ENCODE results near the gene LRP5.

The LRP5 gene

DNA sequence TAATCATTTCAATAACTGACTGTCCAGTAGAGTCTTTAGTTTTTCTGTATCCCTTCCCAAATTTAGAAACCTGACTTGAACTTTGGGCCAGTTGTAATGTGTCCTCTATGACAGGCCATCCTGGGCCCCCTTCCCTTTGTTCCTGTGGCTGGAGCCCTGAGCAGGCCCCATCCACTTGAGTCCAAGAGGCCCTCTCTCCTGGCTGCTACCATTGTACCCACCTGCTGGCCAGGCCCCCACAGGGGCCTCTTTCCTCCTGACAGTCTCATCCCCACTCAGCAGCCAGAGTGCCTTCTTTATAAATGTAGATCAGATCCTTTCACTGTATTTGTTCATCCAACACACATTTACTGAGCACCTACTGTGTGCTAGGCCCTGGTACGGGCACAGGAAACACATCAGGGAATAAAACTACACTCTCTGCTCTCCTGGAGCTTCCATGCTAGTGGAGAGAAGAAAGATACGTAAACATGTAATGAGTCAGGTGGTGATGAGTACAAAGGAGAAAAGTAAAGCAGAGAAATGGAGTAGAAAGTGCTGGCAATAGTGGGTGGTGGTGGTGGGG lies 2.7 kb upstream of the LRP5 start:
- DNase-seq (ENCODE audit: low spot score), result no peak

GRCh38 chr11:68311160-68312116 lies 953 bp upstream of the LRP5 start:
- DNase-seq (ENCODE audit: low spot score), result no peak

- peak; percentile 11 for DNase-seq (ENCODE audit: low spot score)
Observed at GRCh38 chr11:68312780-68313573, 586 bp downstream of the LRP5 start.

- peak; percentile 56 for DNase-seq (ENCODE audit: low spot score)
Observed at GRCh38 chr11:68313574-68314202, 1.3 kb downstream of the LRP5 start.

DNA sequence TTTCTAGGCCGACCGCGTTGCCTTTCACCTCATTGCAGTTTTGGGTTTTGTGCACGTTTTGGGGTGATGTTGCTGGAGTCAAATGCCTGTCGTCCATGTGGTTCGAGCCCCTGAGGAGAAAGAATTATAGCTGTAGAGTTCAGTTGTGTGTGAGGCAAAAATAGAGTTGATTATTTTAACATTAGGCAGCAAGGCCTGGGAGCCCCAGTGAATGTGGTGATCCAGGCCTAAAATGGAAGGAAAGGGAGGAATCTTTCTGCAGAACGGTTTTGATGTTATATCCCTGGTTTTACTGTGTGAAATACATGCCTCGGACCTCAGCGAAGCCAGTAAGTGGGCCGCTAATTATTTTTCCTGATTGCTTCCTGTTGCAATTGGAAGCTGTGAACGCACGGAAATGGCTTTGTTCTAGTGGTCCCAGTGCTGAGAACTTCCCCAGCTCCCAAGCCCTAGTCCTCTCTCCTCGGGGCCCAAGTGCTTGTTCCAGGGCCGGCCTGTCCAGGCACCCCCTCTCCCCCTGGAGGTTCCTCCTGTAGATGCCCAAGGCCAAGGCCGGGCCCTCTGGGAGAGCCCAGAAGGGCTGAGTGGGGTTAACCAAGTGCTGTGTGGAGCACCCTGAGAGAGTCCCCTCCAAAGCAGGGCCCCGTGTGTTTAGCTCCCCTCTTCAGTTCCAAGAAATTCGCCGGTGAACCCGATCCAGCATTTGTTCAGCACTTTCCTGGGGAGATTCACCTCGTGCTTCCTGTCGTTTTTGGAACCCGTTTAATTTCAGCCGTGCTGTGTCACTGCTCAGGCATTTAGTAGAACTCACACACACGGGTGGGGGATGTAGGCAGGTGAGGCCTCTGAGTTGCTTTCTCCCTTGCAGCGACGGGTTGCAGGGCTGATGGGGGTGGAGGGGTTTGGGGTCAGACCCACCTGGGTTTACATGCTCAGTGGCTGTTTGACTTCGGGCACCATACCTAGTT lies 2.1 kb downstream of the LRP5 start:
- DNase-seq (ENCODE audit: low spot score), result peak; percentile 71

DNA sequence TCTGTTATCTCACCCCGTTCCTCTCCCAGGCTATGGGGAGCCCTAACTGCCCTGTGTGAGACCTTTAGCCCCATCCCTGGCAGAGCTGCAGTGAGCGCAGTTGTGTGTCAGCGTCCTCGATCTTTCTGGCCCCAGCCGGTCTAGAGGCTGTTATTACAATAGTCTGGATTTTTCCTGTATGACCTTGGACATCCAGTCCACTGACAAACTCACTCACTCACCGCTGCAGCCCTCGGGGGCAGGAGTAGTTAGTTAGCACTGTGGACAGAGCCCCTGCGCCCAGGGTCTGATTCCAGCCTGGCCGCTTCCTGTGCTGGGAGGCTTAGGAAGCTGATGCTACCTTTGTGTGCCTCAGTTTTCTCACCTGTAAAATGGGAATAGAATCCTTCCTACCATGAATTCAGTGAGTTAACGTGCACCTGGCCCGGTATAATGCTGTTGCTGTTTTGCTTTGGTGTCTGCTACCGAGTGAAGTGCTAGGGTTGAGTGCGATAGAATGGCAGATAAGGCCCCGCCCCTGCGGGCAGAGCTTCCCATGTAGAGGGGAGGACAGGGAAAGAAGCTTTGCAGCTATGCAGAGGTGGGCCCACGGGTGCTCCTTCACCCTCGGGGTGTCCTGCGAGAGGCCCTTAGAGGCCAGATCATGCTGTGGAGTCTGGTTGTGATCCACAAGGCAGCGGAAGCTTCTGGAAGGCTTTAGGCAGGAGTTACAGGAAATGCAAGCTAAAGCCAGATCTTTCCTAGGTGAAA lies 3.0 kb downstream of the LRP5 start:
- DNase-seq (ENCODE audit: low spot score), result peak; percentile 75

DNA sequence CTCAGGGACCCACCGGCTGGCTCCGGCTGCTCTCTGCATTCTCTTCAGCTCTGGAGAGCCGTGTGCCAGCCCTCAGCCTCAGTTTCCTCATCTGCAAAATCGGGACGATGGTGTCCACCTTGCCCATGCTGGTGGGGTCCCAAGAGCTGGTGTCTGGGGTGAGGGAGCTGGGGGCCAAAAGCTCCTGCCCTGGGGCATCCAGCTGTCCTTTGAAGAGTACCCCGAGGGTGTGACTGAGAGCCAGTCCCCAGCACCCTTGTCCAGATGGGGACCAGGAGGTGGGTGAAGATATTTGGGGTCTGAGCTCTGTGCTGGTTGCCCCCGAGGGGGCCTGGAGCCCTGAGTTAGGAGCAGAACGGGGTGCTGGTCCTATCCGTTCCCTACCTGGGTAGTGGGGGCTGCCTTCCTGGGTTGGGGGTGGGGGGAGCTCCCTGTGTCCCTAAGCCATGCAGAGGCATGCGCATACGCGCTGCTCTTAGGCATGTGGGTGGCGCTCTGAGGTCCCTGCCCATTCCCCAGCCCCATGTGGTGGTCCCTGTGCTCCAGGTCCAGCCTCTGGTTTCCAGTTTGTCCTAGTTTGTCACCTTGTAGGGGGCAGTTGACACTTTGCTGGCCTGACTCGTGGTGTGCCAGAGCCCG lies 4.9 kb downstream of the LRP5 start:
- DNase-seq (ENCODE audit: low spot score), result no peak

GRCh38 chr11:68321293-68322051 lies 9.1 kb downstream of the LRP5 start:
- DNase-seq (ENCODE audit: low spot score), result no peak

DNA sequence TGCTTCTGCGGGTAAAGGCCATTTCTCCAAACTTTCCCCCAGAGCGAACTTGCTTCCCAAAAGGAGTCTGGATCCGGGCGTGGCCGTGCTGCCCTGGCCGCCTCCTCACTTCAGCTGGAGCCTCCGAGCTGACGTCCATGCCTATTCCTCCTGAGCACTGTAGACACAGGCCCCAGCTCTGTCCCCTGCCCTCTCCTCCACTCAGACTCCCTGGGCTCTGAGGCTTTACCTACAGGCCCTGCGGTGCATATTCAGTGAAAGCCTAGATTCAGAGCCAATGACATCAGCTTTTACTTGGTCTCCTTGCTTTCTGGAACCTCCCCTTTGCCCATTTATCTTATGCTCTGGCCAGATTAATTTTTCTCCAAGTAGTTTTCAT lies 9.7 kb downstream of the LRP5 start:
- DNase-seq (ENCODE audit: low spot score), result no peak

DNA sequence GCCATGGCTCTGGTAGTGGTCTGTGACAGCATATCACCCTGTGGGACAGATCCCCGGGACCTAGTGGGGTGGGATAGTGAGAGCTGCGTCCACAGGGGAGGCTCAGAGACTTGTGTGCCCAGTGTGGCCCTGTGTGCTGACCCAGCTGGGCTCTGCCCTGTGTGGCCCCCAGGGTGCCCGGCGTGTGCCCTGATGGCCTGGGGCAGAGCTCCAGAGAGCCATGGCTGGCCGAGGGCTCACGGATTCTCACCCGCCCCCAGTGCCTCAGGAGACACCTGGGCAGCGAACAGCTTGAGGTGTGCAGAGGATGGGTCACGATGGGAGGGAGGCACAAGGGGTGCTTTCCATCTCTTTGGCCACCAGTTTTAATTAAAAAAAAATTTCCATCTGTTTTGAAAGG lies 11.8 kb downstream of the LRP5 start:
- no peak for DNase-seq (ENCODE audit: low spot score)

GRCh38 chr11:68324695-68325094 lies 12.3 kb downstream of the LRP5 start:
- DNase-seq (ENCODE audit: low spot score), result no peak

- no peak for DNase-seq (ENCODE audit: low spot score)
Observed at GRCh38 chr11:68325183-68325906, 13.0 kb downstream of the LRP5 start.

- no peak for DNase-seq (ENCODE audit: low spot score)
Observed at GRCh38 chr11:68325907-68326220, 13.5 kb downstream of the LRP5 start.

GRCh38 chr11:68326334-68327215 lies 14.2 kb downstream of the LRP5 start:
- DNase-seq (ENCODE audit: low spot score), result no peak

DNA sequence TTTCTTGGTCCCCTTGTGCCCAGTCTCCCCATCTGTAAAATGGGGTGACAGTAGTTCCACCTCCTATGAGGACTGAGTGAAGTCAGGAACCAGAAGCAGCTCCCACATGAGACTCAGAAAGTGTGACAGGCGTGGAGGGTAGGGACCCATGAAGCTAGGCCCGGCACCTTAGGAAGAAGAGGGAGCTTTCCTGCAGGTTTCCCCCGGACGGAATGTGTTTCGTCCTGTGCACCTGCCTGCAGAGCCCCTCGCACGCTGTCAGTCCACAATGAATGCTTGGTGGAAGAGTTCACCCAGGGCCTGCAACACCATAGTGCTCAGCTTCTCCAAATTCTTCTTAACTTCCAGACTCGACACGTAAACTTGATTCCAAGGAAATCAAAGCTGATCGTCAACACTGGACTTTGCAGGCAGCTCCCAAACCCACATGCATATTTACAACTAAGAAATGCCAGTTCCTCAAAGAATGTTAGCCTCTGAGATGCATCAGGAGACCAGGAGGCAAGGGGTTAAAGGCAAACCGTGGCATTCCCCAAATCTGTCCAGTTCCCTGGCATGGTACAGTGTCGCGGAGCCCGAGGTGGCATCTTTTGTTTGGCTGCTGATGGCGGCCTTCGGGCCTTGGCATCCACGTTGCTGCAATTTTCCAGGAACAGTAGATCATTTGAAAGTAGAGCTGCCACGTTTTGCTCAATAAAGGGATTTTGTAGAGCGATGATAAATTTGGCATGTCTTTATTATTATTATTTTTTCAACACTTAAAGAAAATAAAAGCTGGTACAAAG lies 15.4 kb downstream of the LRP5 start:
- DNase-seq (ENCODE audit: low spot score), result no peak

DNA sequence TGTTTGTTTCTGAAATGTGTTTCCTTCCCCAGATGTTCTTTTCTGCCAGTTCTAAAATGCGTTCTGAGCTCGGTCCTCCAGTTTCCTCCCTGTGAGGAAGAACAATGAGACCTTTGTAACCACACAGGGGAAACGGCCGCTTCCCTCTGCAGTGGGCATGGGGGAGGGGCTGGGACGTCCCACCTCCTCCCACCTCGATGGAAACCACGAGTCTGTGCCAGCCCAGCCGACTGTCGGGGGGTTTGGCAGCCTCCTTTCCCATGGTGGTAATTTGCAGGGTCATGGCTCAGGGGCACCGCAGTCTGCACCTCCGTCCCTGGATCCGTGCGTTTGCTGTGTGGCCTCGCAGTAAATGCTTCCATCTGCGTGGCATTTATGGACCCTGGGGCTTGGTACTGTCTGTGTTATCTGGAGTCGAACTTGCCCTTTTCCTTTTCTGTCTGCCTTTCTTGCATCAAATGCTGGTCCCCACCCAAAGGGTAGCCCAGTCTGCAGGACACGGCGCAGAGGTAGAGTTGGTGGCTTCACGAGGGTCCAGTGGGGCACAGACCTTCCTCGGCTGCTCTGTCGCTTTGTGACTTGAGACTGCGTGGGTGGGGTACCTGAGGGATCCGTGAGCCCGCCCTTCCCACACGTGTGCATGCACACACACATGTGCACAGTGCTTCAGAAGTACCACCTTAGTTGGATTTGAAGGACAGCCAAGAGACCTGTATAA lies 16.1 kb downstream of the LRP5 start:
- no peak for DNase-seq (ENCODE audit: low spot score)
